NCI-H187 treated with DMSO at 0.1 percent for 48 hours (cell line): ENCODE data around the gene ENDOD1.
"Not testable (repeated sequence)": the region's sequence is repeated elsewhere in the genome, so short reads cannot be mapped to it uniquely, and the experiment has no call there.

Source experiments
- DNase-seq: peaks from one replicate; lab custom pipeline; 2025; lab: John Stamatoyannopoulos, UW

Gene ENDOD1

GRCh38 chr11:95103701-95104100 lies 14.1 kb downstream of the ENDOD1 start:
- no peak for DNase-seq

- no peak for DNase-seq
Measured at GRCh38 chr11:95104121-95104830, 14.6 kb downstream of the ENDOD1 start.

- no peak for DNase-seq
Measured at GRCh38 chr11:95104856-95105255, 15.2 kb downstream of the ENDOD1 start.

GRCh38 chr11:95108159-95108611 lies 18.5 kb downstream of the ENDOD1 start:
- no peak for DNase-seq

GRCh38 chr11:95108671-95109551 lies 19.3 kb downstream of the ENDOD1 start:
- no peak for DNase-seq

- not testable (repeated sequence) for DNase-seq
Measured at GRCh38 chr11:95111471-95111870, 21.8 kb downstream of the ENDOD1 start.

- DNase-seq, result no peak
Measured at GRCh38 chr11:95111923-95112540, 22.4 kb downstream of the ENDOD1 start.

- DNase-seq, result no peak
Measured at GRCh38 chr11:95115597-95115996, 26.0 kb downstream of the ENDOD1 start.

- DNase-seq, result no peak
Measured at GRCh38 chr11:95119361-95120060, 29.9 kb downstream of the ENDOD1 start.

- no peak for DNase-seq
Measured at GRCh38 chr11:95121698-95122097, 32.1 kb downstream of the ENDOD1 start.

GRCh38 chr11:95123556-95123955 lies 33.9 kb downstream of the ENDOD1 start:
- no peak for DNase-seq

- DNase-seq, result no peak
Measured at GRCh38 chr11:95128602-95129001, 39.0 kb downstream of the ENDOD1 start.

GRCh38 chr11:95132956-95133355 lies 43.3 kb downstream of the ENDOD1 start:
- DNase-seq, result no peak

GRCh38 chr11:95134491-95134890 lies 44.8 kb downstream of the ENDOD1 start:
- no peak for DNase-seq

- no peak for DNase-seq
Measured at GRCh38 chr11:95135155-95135554, 45.5 kb downstream of the ENDOD1 start.

- DNase-seq, result no peak
Measured at GRCh38 chr11:95135880-95136279, 46.2 kb downstream of the ENDOD1 start.

GRCh38 chr11:95136747-95137146 lies 47.1 kb downstream of the ENDOD1 start:
- DNase-seq, result not testable (repeated sequence)

- DNase-seq, result no peak
Measured at GRCh38 chr11:95137299-95137698, 47.7 kb downstream of the ENDOD1 start.

- DNase-seq, result no peak
Measured at GRCh38 chr11:95138448-95138847, 48.8 kb downstream of the ENDOD1 start.

GRCh38 chr11:95140397-95141033 lies 50.9 kb downstream of the ENDOD1 start:
- DNase-seq, result no peak

- no peak for DNase-seq
Measured at GRCh38 chr11:95142431-95142830, 52.8 kb downstream of the ENDOD1 start.
